ENCODE measurements around the gene REELD1.

REELD1 gene

DNA sequence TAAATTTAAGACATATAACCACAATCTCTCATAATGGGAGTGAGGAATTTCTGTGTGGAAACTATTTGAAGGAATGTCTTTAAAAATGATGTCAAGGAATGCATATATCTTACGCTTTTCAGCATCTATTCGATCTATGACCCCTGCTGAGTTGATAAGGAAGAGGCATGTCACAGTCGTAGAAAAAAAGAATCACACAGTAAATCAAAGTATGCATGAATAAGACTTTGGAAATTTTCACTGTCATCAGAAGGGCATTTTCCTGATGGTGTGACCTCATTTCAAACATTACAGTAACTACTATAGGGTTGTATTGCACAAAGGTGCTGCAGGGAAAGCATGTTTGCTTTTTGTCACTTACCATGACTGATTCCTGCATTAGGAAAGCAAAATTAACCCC lies 41.5 kb downstream of the REELD1 start:
- Histone ChIP-seq H3K27ac (ENCODE audit: low read depth, low read length) (no peak overlapping the region), H3K36me3 (ENCODE audit: control insufficient read depth, insufficient read depth, low read length) (no peaks in the 10 kb centered on the region), H3K27me3 (ENCODE audit: control insufficient read depth, insufficient read depth, low read length) (no peaks in the 10 kb centered on the region), H3K4me3 (ENCODE audit: low read length) (no peak overlapping the region), H3K4me1 (ENCODE audit: control insufficient read depth, insufficient read depth, low read length) (no peaks in the 10 kb centered on the region), H3K9ac (ENCODE audit: low read length) (no peak overlapping the region)

DNA sequence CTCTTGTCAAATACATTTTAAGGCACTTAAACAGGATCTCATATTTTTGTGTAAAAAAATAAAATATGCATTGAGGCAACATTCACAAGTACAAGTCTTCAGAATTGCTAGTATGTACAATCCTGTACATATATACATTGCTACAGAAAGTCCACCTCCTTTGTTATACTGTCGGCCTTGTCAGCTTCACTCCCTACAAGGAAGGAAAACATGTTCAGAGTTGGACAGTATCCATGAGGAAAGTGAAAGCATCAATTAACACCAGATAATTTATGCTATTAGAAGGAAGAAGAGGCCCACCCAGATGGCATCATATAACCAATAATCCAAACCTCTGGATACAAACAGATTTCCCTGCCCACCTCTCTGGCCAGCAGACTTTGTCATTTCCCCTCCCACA lies 42.0 kb downstream of the REELD1 start:
- H3K4me3 ChIP-seq (ENCODE audit: low read length): no peak overlapping the region

DNA sequence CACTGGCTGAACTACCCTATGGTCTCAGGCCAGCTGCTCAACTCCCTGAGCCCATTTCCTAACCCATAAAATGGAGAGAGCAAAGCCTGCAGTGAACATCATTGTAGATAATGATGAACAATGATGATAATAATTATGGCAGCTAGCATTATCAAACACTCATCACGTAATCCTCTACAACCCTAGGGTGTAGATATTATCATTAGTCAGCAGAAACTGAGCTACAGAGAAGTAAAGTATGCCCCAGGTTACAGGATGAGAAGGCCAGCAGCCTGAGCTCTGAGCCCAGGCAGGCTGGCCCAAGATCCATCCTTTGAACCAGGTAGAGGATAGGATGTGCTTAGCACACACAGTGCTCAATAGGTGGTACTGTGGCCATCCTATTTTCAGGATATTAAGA lies 43.2 kb downstream of the REELD1 start:
- Histone ChIP-seq H3K27ac (ENCODE audit: low read depth, low read length) (no peak overlapping the region), H3K4me1 (ENCODE audit: control insufficient read depth, insufficient read depth, low read length) (no peaks in the 10 kb centered on the region), H3K9ac (ENCODE audit: low read length) (no peak overlapping the region), H3K36me3 (ENCODE audit: control insufficient read depth, insufficient read depth, low read length) (no peaks in the 10 kb centered on the region), H3K27me3 (ENCODE audit: control insufficient read depth, insufficient read depth, low read length) (no peaks in the 10 kb centered on the region), H3K4me3 (ENCODE audit: low read length) (no peak overlapping the region)

More for the DNA sequence above, 42.0 kb downstream of the REELD1 start:
- H3K9ac ChIP-seq (ENCODE audit: low read length): no peak overlapping the region
- H3K27me3 ChIP-seq (ENCODE audit: control insufficient read depth, insufficient read depth, low read length): no peaks in the 10 kb centered on the region
- H3K4me1 ChIP-seq (ENCODE audit: control insufficient read depth, insufficient read depth, low read length): no peaks in the 10 kb centered on the region
- H3K27ac ChIP-seq (ENCODE audit: low read depth, low read length): no peak overlapping the region
- no peaks in the 10 kb centered on the region for H3K36me3 ChIP-seq (ENCODE audit: control insufficient read depth, insufficient read depth, low read length)

DNA sequence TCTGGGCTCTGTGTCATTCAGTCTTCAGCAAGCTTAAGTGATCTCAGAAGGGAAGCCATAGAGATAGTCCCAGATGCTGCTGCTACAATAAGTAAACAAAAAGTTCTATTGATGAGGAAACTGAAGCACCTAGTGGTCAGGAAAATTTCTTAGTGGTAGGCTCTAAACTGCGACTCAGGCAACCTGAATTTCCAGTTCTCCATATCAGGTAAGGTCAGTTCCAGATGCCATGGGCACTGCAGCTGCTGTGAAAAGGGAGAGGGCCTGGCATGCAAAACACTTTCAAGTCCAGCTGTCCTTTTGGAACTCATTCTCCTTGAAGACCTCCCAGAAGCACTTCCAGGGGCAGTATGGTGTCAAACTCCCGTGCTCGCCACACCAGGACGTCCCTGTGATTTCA lies 46.2 kb downstream of the REELD1 start:
- Histone ChIP-seq H3K9ac (ENCODE audit: low read length) (no peak overlapping the region), H3K36me3 (ENCODE audit: control insufficient read depth, insufficient read depth, low read length) (no peaks in the 10 kb centered on the region), H3K27me3 (ENCODE audit: control insufficient read depth, insufficient read depth, low read length) (no peaks in the 10 kb centered on the region), H3K4me3 (ENCODE audit: low read length) (no peak overlapping the region), H3K27ac (ENCODE audit: low read depth, low read length) (no peak overlapping the region), H3K4me1 (ENCODE audit: control insufficient read depth, insufficient read depth, low read length) (no peaks in the 10 kb centered on the region)

DNA sequence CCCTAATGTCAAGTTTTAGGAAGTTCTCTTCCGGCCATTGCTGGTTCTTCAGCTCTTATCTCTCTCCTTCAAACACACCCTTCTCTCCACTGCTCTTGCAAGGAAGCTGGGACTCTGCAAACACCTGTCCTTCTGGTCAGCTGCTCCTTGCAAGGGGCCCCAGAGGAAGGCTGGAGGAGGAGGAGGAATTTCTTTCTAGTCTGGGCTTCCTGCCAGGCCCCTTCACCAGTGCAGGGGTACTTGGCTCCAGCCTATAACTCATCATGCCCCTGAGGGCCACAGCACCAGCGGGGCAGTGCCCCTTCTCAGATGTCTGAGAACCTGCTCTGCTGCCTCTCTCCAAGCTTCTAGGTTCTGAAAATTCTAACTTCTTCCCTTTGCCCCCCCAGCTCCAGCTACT lies 46.7 kb downstream of the REELD1 start:
- Histone ChIP-seq H3K9ac (ENCODE audit: low read length) (no peak overlapping the region), H3K36me3 (ENCODE audit: control insufficient read depth, insufficient read depth, low read length) (no peaks in the 10 kb centered on the region), H3K27ac (ENCODE audit: low read depth, low read length) (no peak overlapping the region), H3K27me3 (ENCODE audit: control insufficient read depth, insufficient read depth, low read length) (no peaks in the 10 kb centered on the region), H3K4me3 (ENCODE audit: low read length) (no peak overlapping the region), H3K4me1 (ENCODE audit: control insufficient read depth, insufficient read depth, low read length) (no peaks in the 10 kb centered on the region)

DNA sequence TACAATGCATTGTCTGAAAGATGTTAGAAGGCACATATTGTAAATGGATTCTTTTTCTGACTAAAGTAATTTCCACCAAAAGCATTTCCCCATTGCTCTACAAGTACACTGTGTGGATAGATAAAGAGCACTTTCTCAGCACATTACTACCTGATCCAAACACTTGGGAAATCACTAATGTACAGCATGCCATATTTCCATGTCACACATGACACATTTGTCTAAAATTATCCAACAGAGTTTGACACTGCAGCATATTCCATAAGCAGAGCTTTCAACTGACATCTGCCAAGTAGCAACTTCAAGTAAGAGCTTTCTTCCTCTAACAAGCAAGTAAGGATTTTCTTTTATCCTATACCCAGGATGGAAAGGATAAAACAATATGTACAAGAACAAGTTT lies 49.5 kb downstream of the REELD1 start:
- Histone ChIP-seq H3K27me3 (ENCODE audit: control insufficient read depth, insufficient read depth, low read length) (no peaks in the 10 kb centered on the region), H3K36me3 (ENCODE audit: control insufficient read depth, insufficient read depth, low read length) (no peaks in the 10 kb centered on the region), H3K9ac (ENCODE audit: low read length) (no peak overlapping the region), H3K4me3 (ENCODE audit: low read length) (no peak overlapping the region), H3K4me1 (ENCODE audit: control insufficient read depth, insufficient read depth, low read length) (no peaks in the 10 kb centered on the region), H3K27ac (ENCODE audit: low read depth, low read length) (no peak overlapping the region)

DNA sequence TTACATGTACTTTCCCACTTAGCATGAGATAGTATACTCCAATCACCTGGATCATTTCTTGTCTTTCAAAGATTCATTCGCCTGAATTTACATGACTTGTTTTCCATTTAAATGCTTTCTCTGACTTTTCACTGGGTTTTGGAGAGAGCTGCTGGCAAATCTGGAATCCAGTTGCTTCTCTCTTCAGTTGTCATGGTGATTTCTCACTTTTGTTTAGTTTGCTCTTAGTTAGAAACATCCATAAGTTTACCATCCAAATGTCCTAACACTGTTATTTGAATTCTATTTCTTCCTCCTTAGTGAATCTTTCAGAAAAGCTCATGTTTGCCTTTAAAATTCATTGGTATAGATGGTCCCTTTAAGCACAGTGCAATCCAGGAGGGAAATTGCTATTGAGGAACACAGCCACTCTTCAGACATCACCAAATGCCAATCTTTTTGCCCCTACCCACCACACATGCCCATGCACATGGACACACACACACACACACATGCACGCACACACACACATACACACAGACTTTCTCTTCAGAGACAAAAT lies 51.7 kb downstream of the REELD1 start:
- no peaks in the 10 kb centered on the region for H3K4me1 ChIP-seq (ENCODE audit: control insufficient read depth, insufficient read depth, low read length)
- no peak overlapping the region for H3K4me3 ChIP-seq (ENCODE audit: low read length)
- no peaks in the 10 kb centered on the region for H3K36me3 ChIP-seq (ENCODE audit: control insufficient read depth, insufficient read depth, low read length)

DNA sequence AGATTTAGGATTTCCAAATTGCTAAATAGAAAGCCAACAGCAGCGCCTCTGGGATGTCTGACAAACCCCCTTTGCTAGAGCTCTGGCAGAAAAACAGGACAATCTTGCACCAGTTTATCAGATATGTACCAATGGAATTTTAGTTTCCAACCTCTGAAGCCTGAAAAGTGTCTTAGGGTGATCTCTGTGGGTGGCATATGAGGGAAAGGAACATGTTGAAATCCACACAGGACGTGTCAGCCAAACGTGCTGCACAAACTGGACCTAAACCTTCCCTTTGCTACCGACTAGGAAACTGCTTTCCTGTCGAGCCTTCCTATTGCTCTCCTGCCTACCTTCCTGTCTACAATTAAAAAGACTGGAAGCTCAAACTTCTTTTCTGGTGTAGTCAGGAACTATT lies 53.5 kb downstream of the REELD1 start:
- no peaks in the 10 kb centered on the region for H3K27me3 ChIP-seq (ENCODE audit: control insufficient read depth, insufficient read depth, low read length)
- no peak overlapping the region for H3K4me3 ChIP-seq (ENCODE audit: low read length)
- no peaks in the 10 kb centered on the region for H3K36me3 ChIP-seq (ENCODE audit: control insufficient read depth, insufficient read depth, low read length)
- H3K9ac ChIP-seq (ENCODE audit: low read length): no peak overlapping the region
- no peaks in the 10 kb centered on the region for H3K4me1 ChIP-seq (ENCODE audit: control insufficient read depth, insufficient read depth, low read length)
- no peak overlapping the region for H3K27ac ChIP-seq (ENCODE audit: low read depth, low read length)

More for the DNA sequence above, 51.7 kb downstream of the REELD1 start:
- H3K27ac ChIP-seq (ENCODE audit: low read depth, low read length): no peak overlapping the region
- no peak overlapping the region for H3K9ac ChIP-seq (ENCODE audit: low read length)
- H3K27me3 ChIP-seq (ENCODE audit: control insufficient read depth, insufficient read depth, low read length): no peaks in the 10 kb centered on the region

DNA sequence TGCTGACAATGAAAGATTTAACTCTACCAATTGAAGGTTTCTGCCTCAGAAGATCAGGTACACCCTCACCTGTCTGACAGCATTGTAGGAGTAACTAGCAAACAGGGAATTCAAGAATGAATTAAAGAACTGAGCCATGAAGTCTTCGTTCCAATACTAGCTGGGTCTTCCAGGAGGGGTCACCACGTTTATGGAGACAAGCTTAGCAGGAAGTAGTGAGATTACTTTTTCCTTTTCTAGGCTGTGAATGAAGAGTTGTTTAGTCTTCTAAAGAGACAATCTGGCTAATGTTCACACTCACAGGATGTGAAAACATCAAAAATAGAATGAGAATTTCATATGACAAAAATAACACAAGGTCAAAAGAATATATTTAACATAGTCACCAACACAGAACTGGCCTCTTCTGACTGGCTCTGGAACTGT lies 54.9 kb downstream of the REELD1 start:
- Histone ChIP-seq H3K4me3 (ENCODE audit: low read length) (no peak overlapping the region), H3K27ac (ENCODE audit: low read depth, low read length) (no peak overlapping the region), H3K9ac (ENCODE audit: low read length) (no peak overlapping the region), H3K27me3 (ENCODE audit: control insufficient read depth, insufficient read depth, low read length) (no peaks in the 10 kb centered on the region), H3K36me3 (ENCODE audit: control insufficient read depth, insufficient read depth, low read length) (no peaks in the 10 kb centered on the region), H3K4me1 (ENCODE audit: control insufficient read depth, insufficient read depth, low read length) (no peaks in the 10 kb centered on the region)

DNA sequence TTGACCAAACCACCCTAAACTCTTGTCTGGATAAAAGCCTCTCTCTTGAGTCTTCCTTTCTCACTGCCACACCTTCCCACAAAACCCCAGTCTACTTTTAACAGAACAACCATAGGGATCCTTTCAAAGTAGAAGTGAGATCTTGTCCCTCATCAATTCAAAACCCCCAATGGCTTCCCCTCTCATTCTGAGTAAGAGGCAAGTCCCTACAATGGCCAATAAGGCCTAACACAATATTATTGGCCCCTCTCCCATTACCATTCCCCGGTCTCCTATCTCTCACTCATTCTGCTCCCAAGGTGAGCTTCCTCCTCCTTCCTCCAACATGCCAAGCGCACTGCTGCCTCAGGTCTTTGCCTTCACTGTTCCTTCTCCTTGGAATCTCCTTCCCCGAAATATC lies 57.1 kb downstream of the REELD1 start:
- Histone ChIP-seq H3K4me3 (ENCODE audit: low read length) (no peak overlapping the region), H3K27me3 (ENCODE audit: control insufficient read depth, insufficient read depth, low read length) (no peaks in the 10 kb centered on the region), H3K9ac (ENCODE audit: low read length) (no peak overlapping the region), H3K4me1 (ENCODE audit: control insufficient read depth, insufficient read depth, low read length) (no peaks in the 10 kb centered on the region), H3K27ac (ENCODE audit: low read depth, low read length) (no peak overlapping the region), H3K36me3 (ENCODE audit: control insufficient read depth, insufficient read depth, low read length) (no peaks in the 10 kb centered on the region)

DNA sequence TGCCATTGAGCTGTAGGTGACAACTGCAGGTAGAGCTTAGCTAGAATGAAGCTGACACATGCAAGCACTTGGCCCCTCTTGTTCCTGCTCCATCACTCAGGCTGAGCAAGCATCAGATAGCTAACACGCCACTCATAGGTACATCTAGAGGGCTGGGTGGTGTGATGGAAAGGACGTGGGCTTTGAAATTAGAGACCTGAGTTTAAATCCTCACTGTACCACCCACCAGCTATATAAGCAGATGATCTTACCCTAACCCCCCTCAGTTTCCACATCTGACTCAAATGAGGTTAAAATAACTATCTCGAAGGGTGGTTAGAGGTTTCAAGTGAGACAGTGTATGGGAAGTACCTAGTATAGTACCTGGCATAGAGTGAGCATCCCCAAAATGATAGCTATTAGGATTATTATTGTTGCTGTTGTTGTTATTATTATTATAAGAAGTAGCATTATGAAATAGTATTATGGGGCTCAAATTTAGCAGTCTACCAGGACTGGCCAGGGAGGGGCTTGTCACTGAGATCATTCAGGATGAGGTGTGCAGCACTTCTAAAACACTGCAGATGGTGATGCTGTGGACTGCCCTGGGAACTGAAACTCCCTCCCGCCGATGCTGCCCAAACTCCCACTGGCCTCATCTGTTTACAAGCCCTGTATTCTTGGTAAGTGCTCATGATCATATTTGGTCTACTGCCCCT lies 59.0 kb downstream of the REELD1 start:
- Histone ChIP-seq H3K27ac (ENCODE audit: low read depth, low read length) (no peak overlapping the region), H3K36me3 (ENCODE audit: control insufficient read depth, insufficient read depth, low read length) (no peaks in the 10 kb centered on the region), H3K4me1 (ENCODE audit: control insufficient read depth, insufficient read depth, low read length) (no peaks in the 10 kb centered on the region), H3K4me3 (ENCODE audit: low read length) (no peak overlapping the region), H3K9ac (ENCODE audit: low read length) (no peak overlapping the region), H3K27me3 (ENCODE audit: control insufficient read depth, insufficient read depth, low read length) (no peaks in the 10 kb centered on the region)

DNA sequence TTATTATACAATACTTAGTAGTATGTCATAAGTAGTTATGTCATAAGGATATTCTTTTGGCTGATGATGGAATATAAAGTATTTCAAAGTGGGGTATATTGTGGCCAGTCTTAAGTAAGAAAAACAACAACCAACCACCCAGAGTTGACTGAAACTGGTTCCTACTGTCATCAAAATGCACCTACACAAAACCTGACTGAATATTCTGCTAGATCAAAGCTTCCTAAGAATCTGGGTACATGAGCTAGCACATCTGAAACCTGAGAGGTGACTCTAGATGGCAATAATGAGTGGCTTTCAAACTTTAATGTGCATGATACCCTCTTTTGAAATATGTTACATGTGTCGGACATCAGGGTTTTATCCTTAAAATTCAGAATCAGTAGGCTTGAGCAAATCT lies 60.4 kb downstream of the REELD1 start:
- H3K27ac ChIP-seq (ENCODE audit: low read depth, low read length): no peak overlapping the region
- no peaks in the 10 kb centered on the region for H3K36me3 ChIP-seq (ENCODE audit: control insufficient read depth, insufficient read depth, low read length)
- no peaks in the 10 kb centered on the region for H3K27me3 ChIP-seq (ENCODE audit: control insufficient read depth, insufficient read depth, low read length)
- H3K4me1 ChIP-seq (ENCODE audit: control insufficient read depth, insufficient read depth, low read length): no peaks in the 10 kb centered on the region
- no peak overlapping the region for H3K9ac ChIP-seq (ENCODE audit: low read length)
- no peak overlapping the region for H3K4me3 ChIP-seq (ENCODE audit: low read length)

DNA sequence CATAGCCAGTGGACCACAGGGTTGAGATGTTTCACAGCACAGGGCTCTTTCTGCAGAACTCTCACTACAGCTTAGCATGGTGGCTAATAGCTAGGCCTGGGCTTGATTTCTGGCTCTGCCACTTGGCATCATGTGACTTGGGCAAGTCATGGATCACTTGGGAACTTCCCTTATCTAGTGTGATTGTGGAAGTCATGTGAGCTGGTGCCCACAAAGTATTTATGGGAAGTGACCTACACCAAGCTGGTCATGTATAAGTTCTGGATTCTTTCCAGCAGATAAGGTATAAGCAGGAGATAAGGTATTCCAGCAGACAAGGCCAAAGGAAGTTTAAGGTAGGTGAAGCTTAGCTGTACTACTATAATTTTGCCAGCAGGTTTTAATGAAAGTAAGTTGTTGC lies 61.0 kb downstream of the REELD1 start:
- H3K27me3 ChIP-seq (ENCODE audit: control insufficient read depth, insufficient read depth, low read length): no peaks in the 10 kb centered on the region
- no peak overlapping the region for H3K9ac ChIP-seq (ENCODE audit: low read length)
- no peaks in the 10 kb centered on the region for H3K4me1 ChIP-seq (ENCODE audit: control insufficient read depth, insufficient read depth, low read length)
- no peak overlapping the region for H3K4me3 ChIP-seq (ENCODE audit: low read length)
- no peak overlapping the region for H3K27ac ChIP-seq (ENCODE audit: low read depth, low read length)
- H3K36me3 ChIP-seq (ENCODE audit: control insufficient read depth, insufficient read depth, low read length): no peaks in the 10 kb centered on the region
